Gastroesophageal sphincter (tissue), 3 donors: ENCODE results near the gene ARHGEF17.

Source experiments
- CTCF ChIP-seq, 4 experiments: fragments of 200-600 bp in 2 of 4; fragments of 450-650 bp in 2 of 4; sonication (generic) in 1 of 4; IDR thresholded peaks; one replicate each; pipeline ENCODE4 v1.5.1; 2017 to 2019; ENCODE audit warnings: antibody characterized with exemption in 4 of 4, mild to moderate bottlenecking in 2 of 4, moderate library complexity in 2 of 4
- EP300 ChIP-seq: sonication (generic); formaldehyde crosslinking; IDR thresholded peaks from one replicate; pipeline ENCODE4 v1.6.1; 2017; ENCODE audit warnings: antibody characterized with exemption, mild to moderate bottlenecking

- TF ChIP-seq EP300: no peak
- no peak for TF ChIP-seq CTCF (IDR thresholded peaks at IDR 0.05)
Observed at GRCh38 chr11:73297231-73297590, 10.9 kb upstream of the ARHGEF17 start.
